DOHH2 (cell line): ENCODE results near the gene ATP2C1.

Source experiments
- EZH2phosphoT487 ChIP-seq: fragments of 200-600 bp; sonication (generic); IDR thresholded peaks from 2 replicates; pipeline ENCODE4 v1.6.1; 2017; ENCODE audit warnings: borderline replicate concordance, mild to moderate bottlenecking, antibody characterized with exemption, low read length, moderate library complexity, mixed read lengths
- TF ChIP-seq, protein P1 (sequence below): fragments of 200-600 bp; sonication (generic); IDR thresholded peaks from one replicate; pipeline ENCODE4 v1.5.1; 2014; ENCODE audit warnings: antibody characterized with exemption, mild to moderate bottlenecking, low read depth, low read length; ENCODE audit not compliant: poor library complexity, severe bottlenecking

DNA sequence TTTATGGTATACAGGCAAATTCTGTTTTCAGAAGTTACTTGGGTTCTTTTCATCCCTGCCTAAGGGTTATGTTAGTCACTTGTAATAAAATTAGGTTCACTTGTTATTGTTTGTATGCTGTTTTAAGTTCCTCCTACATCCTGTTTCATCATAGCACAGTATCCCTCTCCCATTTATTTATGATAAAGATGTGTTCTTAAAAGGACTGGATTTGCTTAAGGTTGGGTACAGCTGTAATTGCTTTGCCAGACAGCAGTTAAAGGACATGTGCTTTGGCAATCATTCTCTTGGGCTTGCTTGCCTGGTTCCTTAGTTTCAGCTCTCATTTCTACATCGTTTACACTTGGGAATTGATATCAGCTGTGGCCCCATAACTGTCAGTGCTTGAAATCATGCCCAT is 11.7 kb downstream of the ATP2C1 start:
- no peak for TF ChIP-seq EZH2phosphoT487
- TF ChIP-seq, protein P1, sequence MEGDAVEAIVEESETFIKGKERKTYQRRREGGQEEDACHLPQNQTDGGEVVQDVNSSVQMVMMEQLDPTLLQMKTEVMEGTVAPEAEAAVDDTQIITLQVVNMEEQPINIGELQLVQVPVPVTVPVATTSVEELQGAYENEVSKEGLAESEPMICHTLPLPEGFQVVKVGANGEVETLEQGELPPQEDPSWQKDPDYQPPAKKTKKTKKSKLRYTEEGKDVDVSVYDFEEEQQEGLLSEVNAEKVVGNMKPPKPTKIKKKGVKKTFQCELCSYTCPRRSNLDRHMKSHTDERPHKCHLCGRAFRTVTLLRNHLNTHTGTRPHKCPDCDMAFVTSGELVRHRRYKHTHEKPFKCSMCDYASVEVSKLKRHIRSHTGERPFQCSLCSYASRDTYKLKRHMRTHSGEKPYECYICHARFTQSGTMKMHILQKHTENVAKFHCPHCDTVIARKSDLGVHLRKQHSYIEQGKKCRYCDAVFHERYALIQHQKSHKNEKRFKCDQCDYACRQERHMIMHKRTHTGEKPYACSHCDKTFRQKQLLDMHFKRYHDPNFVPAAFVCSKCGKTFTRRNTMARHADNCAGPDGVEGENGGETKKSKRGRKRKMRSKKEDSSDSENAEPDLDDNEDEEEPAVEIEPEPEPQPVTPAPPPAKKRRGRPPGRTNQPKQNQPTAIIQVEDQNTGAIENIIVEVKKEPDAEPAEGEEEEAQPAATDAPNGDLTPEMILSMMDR: no peak
